K562 (cell line): ENCODE data around the gene PRDM11. TPM values are rescaled to one million over a fixed set of nuclear protein-coding genes. Genes with fewer than 3 reads are reported as not detected.

Source experiments
- ATAC-seq: fragments of 200-7000 bp; cut with Tn5 transposase; 3 replicates; pipeline ENCODE4 v1.9.1; 2020; ENCODE audit warnings: moderate library complexity
- BruUV-seq: library from RNA; stranded (reverse); fragments of 400-500 nt; replicated peaks from 2 replicates; lab custom pipeline; 2021; lab: Mats Ljungman, UMichigan
- CTCF ChIA-PET: fragments of 300-600 bp; formaldehyde crosslinking; extraction: SDS; loops from one replicate; lab custom pipeline; 2021; ENCODE audit warnings: low intra/inter-chr PET ratio; lab: Yijun Ruan, JAX
- POLR2A ChIA-PET: fragments of 300-600, 350-650 bp; sonication (Branson Sonifier 250); formaldehyde crosslinking; extraction: SDS; loops from one replicate; lab custom pipeline; 2021; ENCODE audit warnings: antibody characterized with exemption, inconsistent platforms; lab: Yijun Ruan, JAX
- DNase-seq, 4 experiments: peaks; one replicate each; pipeline versions ENCODE4 v3.0.0 to v3.0.0-alpha.2; 2011 to 2018; ENCODE audit warnings: low spot score in 3 of 4, mixed read lengths in 3 of 4; ENCODE audit errors: extremely low read depth in 1 of 4
- FAIRE-seq: peaks from 2 replicates; lab custom pipeline; 2011; peaks lifted over from hg19 to GRCh38; lab: Jason Lieb, UNC
- H2AFZ ChIP-seq: 2 replicates; pipeline ENCODE4 v1.6.0; 2011; ENCODE audit warnings: low read depth, low read length, control low read depth, inconsistent platforms
- H3K27ac ChIP-seq: fragments of 200-600 bp; 3 replicates; pipeline ENCODE4 v1.8.0; 2011; ENCODE audit warnings: low read depth, mild to moderate bottlenecking, control low read depth, inconsistent platforms, low read length, moderate library complexity, mixed read lengths; ENCODE audit errors: extremely low read depth
- H3K27me3 ChIP-seq, 2 experiments: fragments of 300-600 bp in 1 of 2; 2 replicates in 1 of 2; 3 replicates in 1 of 2; pipeline versions ENCODE4 v1.6.0 to v1.8.0; 2011; ENCODE audit warnings: inconsistent platforms in 2 of 2, low read length in 2 of 2, mild to moderate bottlenecking in 1 of 2, mixed read lengths in 1 of 2, moderate library complexity in 1 of 2; ENCODE audit not compliant: control insufficient read depth in 2 of 2, insufficient read depth in 2 of 2
- H3K36me3 ChIP-seq: fragments of 300-600 bp; 3 replicates; pipeline ENCODE4 v1.8.0; 2011; ENCODE audit warnings: mild to moderate bottlenecking, low read length, inconsistent platforms; ENCODE audit not compliant: control insufficient read depth, insufficient read depth
- H3K4me1 ChIP-seq, 2 experiments: fragments of 200-600 bp in 1 of 2; replicated peaks in 1 of 2; 2 replicates in 1 of 2; 3 replicates in 1 of 2; pipeline versions ENCODE4 v1.5.1 to v1.8.0; 2011; ENCODE audit warnings: inconsistent platforms in 2 of 2, low read length in 2 of 2, mild to moderate bottlenecking in 1 of 2, mixed read lengths in 1 of 2, moderate library complexity in 1 of 2; ENCODE audit not compliant: control insufficient read depth in 2 of 2, insufficient read depth in 2 of 2
- H3K4me2 ChIP-seq: 2 replicates; pipeline ENCODE4 v1.6.1; 2011; ENCODE audit warnings: low read length, control low read depth, inconsistent platforms, mixed read lengths; ENCODE audit not compliant: insufficient read depth
- H3K4me3 ChIP-seq: fragments of 200-600 bp; sonication (generic), shearing (Covaris generic); 2 replicates; pipeline ENCODE4 v1.5.1; 2016; ENCODE audit warnings: control low read depth, inconsistent platforms
- H3K79me2 ChIP-seq: fragments of 200-600 bp; 3 replicates; pipeline ENCODE4 v1.8.0; 2011; ENCODE audit warnings: low read length, inconsistent platforms; ENCODE audit not compliant: control insufficient read depth, insufficient read depth
- H3K9ac ChIP-seq, 2 experiments: 2 replicates each; pipeline versions ENCODE4 v1.6.0 to v1.6.1; 2011; ENCODE audit warnings: low read depth in 2 of 2, low read length in 2 of 2, control low read depth in 1 of 2, inconsistent platforms in 1 of 2, mild to moderate bottlenecking in 1 of 2, mixed read lengths in 1 of 2; ENCODE audit not compliant: insufficient read depth in 1 of 2
- H3K9me1 ChIP-seq: one replicate; pipeline ENCODE4 v1.6.0; 2011; ENCODE audit warnings: inconsistent platforms, mild to moderate bottlenecking, low read length, moderate library complexity; ENCODE audit not compliant: control insufficient read depth, insufficient read depth
- H3K9me3 ChIP-seq: replicated peaks from 2 replicates; pipeline ENCODE4 v1.5.1; 2011; ENCODE audit warnings: low read depth, low read length, inconsistent platforms; ENCODE audit not compliant: control insufficient read depth, insufficient read depth
- H4K20me1 ChIP-seq: replicated peaks from 2 replicates; pipeline ENCODE4 v1.6.1; 2011; ENCODE audit warnings: low read length, inconsistent platforms, mixed read lengths; ENCODE audit not compliant: control insufficient read depth, insufficient read depth
- ELF2 ChIP-seq: fragments of 250-450 bp; sonication (Bioruptor Pico); IDR thresholded peaks from 2 replicates; pipeline ENCODE4 v1.5.0; 2021; ENCODE audit warnings: mild to moderate bottlenecking
- KDM4B ChIP-seq, 2 experiments: fragments of 450-650 bp in 1 of 2; sonication (generic) in 1 of 2; IDR thresholded peaks; 2 replicates each; pipeline ENCODE4 v1.6.1; 2016 to 2017; ENCODE audit warnings: borderline replicate concordance in 2 of 2, antibody characterized with exemption in 1 of 2, low read depth in 1 of 2, mild to moderate bottlenecking in 1 of 2
- PML ChIP-seq: IDR thresholded peaks from 2 replicates; pipeline ENCODE4 v1.6.1; 2012; ENCODE audit warnings: low read length, inconsistent platforms
- SUPT5H ChIP-seq: fragments of 450-650 bp; IDR thresholded peaks from 2 replicates; pipeline ENCODE4 v1.6.1; 2016
- ZBTB7A ChIP-seq: IDR thresholded peaks from 2 replicates; pipeline ENCODE4 v1.6.1; 2011; ENCODE audit warnings: low read depth, mild to moderate bottlenecking, low read length, moderate library complexity, borderline replicate concordance; ENCODE audit not compliant: control insufficient read depth
- ZC3H8 ChIP-seq: fragments of 450-650 bp; IDR thresholded peaks from 2 replicates; pipeline ENCODE4 v1.6.1; 2017
- ZNF175 ChIP-seq: fragments of 200-800 bp; sonication (Bioruptor generic); IDR thresholded peaks from 2 replicates; pipeline ENCODE4 v1.6.1; 2016; ENCODE audit warnings: low read depth, mild to moderate bottlenecking, missing genetic modification characterization, missing compliant biosample characterization
- ZNF217 ChIP-seq: sonication (generic); formaldehyde crosslinking; IDR thresholded peaks from 2 replicates; pipeline ENCODE4 v1.8.0; 2022; ENCODE audit warnings: mild to moderate bottlenecking, missing genetic modification reagents
- ZNF644 ChIP-seq: fragments of 200-800 bp; sonication (Bioruptor generic); IDR thresholded peaks from 2 replicates; pipeline ENCODE4 v1.6.1; 2016; ENCODE audit warnings: low read depth, missing genetic modification characterization, missing compliant biosample characterization
- ZNF76 ChIP-seq: fragments of 250-450 bp; sonication (Bioruptor Pico); IDR thresholded peaks from 2 replicates; pipeline ENCODE4 v1.4.0; 2020; ENCODE audit warnings: mild to moderate bottlenecking, moderate library complexity, borderline replicate concordance
- WGBS: fragments of 100-300 bp; shearing (Covaris generic); methylation state at CpG from one replicate; pipeline ENCODE4 v1.1.6; 2016; ENCODE audit warnings: low coverage, mixed read lengths; ENCODE audit not compliant: insufficient coverage; ENCODE audit errors: missing lambda C conversion rate; 5-methylcytosine and 5-hydroxymethylcytosine counted together
- in situ Hi-C: fragments of 300-500 bp; cut with MboI; formaldehyde crosslinking; loops from 4 replicates; pipeline ENCODE4 v1.15.0; 2018; ENCODE audit warnings: inconsistent platforms, mixed read lengths
- intact Hi-C: fragments of 100-400 bp; cut with micrococcal nuclease; formaldehyde crosslinking; loops from 2 replicates; pipeline ENCODE4 v1.14.2; 2022
- polyA plus RNA-seq, 8 experiments: library from polyadenylated mRNA; depleted of rRNA in 4 of 8; stranded (reverse) in 5 of 8; unstranded in 3 of 8; fragments of >200 nt; fragmentation: Nextera tagmentation in 2 of 8; fragmentation: Illumina TruSeq in 1 of 8; extraction: Ambion mirVana in 2 of 8; extraction: Trizol in 1 of 8; gene quantifications; 2 replicates each; pipeline versions ENCODE4 v1.2.1 to v1.2.3, GENCODE V29; 2011 to 2014; ENCODE audit warnings: inconsistent platforms in 1 of 8, missing spikeins in 1 of 8
- total RNA-seq, 7 experiments: library from RNA; depleted of rRNA in 6 of 7; stranded (reverse); fragments of >200 nt in 6 of 7; fragmentation: Illumina TruSeq in 2 of 7; extraction: Trizol in 2 of 7; gene quantifications; 2 replicates each; pipeline versions ENCODE4 v1.2.1 to v1.2.3, GENCODE V29; 2011 to 2021; ENCODE audit warnings: low replicate concordance in 1 of 7
- TF ChIP-seq, protein P1 (sequence below): fragments of 150-350 bp; conservative IDR thresholded peaks from 2 replicates; pipeline ENCODE4 v1.6.1; 2014; ENCODE audit warnings: low read length
- TF ChIP-seq, protein P2 (sequence below): fragments of 450-650 bp; IDR thresholded peaks from 2 replicates; pipeline ENCODE4 v1.6.1; 2016; ENCODE audit warnings: low read depth

PRDM11 gene
- total and polyA plus RNA-seq, 9 of the 15 experiments (the other 6 are each of a cell fraction or from before 2014, with no cell fraction given), result 0.01 to 1.1 (median 0.29) TPM

DNA sequence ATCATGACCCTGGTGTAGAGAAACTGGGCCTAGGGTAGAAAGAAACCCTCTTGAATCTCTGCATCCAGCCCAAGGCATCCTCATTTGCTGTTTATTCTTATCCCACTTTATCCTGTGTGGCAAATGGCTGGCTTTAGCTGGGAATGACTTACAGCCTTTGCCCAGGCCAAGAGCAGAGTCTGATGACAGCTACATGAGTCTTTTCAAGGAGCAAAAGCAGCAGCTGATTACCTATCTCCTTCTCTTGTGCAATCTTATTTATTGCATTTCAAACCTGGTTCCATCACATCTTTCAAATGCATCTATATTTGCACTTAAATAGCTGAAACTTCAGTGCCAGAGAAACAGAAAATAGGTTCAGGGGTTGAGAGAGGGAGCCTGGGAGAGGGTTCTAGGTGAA, 113.6 kb downstream of the PRDM11 start (continued):
- TF ChIP-seq, protein P1, sequence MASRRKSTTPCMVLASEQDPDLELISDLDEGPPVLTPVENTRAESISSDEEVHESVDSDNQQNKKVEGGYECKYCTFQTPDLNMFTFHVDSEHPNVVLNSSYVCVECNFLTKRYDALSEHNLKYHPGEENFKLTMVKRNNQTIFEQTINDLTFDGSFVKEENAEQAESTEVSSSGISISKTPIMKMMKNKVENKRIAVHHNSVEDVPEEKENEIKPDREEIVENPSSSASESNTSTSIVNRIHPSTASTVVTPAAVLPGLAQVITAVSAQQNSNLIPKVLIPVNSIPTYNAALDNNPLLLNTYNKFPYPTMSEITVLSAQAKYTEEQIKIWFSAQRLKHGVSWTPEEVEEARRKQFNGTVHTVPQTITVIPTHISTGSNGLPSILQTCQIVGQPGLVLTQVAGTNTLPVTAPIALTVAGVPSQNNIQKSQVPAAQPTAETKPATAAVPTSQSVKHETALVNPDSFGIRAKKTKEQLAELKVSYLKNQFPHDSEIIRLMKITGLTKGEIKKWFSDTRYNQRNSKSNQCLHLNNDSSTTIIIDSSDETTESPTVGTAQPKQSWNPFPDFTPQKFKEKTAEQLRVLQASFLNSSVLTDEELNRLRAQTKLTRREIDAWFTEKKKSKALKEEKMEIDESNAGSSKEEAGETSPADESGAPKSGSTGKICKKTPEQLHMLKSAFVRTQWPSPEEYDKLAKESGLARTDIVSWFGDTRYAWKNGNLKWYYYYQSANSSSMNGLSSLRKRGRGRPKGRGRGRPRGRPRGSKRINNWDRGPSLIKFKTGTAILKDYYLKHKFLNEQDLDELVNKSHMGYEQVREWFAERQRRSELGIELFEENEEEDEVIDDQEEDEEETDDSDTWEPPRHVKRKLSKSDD, result no peak
- TF ChIP-seq SUPT5H (no peak), KDM4B (IDR thresholded peaks at IDR 0.05; ENCODE audit: borderline replicate concordance in 2 of 2, low read depth in 1 of 2) (no peak)

DNA sequence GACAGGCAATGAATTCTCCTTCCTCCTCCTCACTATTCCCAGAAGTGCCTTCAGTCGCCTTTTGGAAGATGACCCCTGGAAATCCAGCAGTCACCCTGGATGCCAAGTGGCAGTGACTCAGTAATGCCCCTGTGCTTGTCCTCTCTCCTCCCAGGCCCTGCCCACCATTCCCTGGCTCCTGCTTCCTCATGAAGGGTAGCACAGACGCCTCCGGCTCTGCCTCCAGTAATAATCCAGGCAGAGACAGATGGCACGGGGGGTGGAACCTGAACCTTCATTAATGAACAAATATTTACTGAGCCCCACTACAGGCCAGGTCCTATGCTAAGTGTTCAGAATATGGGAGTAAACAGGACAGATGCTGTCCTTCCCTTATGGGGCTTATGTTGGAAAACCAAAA, 116.5 kb downstream of the PRDM11 start:
- Histone ChIP-seq H3K79me2 (no peaks in the 10 kb centered on the region), H3K9me1 (no peaks in the 10 kb centered on the region), H3K4me3 (no peak overlapping the region), H3K4me1 (no peaks in the 10 kb centered on the region), H4K20me1 (no peaks in the 10 kb centered on the region), H3K27ac (no peak overlapping the region), H3K27me3 (peaks cover 0 to 6% of the 10 kb centered on the region in 2 experiments; a peak in 1 of 5 replicates), H3K4me2 (no peak overlapping the region), H3K9me3 (no peaks in the 10 kb centered on the region), H2AFZ (no peak overlapping the region), H3K36me3 (no peaks in the 10 kb centered on the region), H3K9ac (no peak overlapping the region)
- CTCF ChIA-PET, result no interaction called here
- no TSS peak for BruUV-seq
- in situ Hi-C loops (no loop called here), intact Hi-C loops (no loop called here)
- 0% methylated on average over 4 of the region's 4 CpGs for WGBS
- POLR2A ChIA-PET, result no interaction called here
- no peak for DNase-seq
- no peak for ATAC-seq
- no peak for FAIRE-seq
- no peak for TF ChIP-seq ZNF76 (CRISPR knock-in tag)
- TF ChIP-seq ZNF644 (tag), result no peak
- no peak for TF ChIP-seq PML
- no peak for TF ChIP-seq ZBTB7A
- TF ChIP-seq ZC3H8, result no peak
- no peak for TF ChIP-seq ELF2
- TF ChIP-seq, protein P2, sequence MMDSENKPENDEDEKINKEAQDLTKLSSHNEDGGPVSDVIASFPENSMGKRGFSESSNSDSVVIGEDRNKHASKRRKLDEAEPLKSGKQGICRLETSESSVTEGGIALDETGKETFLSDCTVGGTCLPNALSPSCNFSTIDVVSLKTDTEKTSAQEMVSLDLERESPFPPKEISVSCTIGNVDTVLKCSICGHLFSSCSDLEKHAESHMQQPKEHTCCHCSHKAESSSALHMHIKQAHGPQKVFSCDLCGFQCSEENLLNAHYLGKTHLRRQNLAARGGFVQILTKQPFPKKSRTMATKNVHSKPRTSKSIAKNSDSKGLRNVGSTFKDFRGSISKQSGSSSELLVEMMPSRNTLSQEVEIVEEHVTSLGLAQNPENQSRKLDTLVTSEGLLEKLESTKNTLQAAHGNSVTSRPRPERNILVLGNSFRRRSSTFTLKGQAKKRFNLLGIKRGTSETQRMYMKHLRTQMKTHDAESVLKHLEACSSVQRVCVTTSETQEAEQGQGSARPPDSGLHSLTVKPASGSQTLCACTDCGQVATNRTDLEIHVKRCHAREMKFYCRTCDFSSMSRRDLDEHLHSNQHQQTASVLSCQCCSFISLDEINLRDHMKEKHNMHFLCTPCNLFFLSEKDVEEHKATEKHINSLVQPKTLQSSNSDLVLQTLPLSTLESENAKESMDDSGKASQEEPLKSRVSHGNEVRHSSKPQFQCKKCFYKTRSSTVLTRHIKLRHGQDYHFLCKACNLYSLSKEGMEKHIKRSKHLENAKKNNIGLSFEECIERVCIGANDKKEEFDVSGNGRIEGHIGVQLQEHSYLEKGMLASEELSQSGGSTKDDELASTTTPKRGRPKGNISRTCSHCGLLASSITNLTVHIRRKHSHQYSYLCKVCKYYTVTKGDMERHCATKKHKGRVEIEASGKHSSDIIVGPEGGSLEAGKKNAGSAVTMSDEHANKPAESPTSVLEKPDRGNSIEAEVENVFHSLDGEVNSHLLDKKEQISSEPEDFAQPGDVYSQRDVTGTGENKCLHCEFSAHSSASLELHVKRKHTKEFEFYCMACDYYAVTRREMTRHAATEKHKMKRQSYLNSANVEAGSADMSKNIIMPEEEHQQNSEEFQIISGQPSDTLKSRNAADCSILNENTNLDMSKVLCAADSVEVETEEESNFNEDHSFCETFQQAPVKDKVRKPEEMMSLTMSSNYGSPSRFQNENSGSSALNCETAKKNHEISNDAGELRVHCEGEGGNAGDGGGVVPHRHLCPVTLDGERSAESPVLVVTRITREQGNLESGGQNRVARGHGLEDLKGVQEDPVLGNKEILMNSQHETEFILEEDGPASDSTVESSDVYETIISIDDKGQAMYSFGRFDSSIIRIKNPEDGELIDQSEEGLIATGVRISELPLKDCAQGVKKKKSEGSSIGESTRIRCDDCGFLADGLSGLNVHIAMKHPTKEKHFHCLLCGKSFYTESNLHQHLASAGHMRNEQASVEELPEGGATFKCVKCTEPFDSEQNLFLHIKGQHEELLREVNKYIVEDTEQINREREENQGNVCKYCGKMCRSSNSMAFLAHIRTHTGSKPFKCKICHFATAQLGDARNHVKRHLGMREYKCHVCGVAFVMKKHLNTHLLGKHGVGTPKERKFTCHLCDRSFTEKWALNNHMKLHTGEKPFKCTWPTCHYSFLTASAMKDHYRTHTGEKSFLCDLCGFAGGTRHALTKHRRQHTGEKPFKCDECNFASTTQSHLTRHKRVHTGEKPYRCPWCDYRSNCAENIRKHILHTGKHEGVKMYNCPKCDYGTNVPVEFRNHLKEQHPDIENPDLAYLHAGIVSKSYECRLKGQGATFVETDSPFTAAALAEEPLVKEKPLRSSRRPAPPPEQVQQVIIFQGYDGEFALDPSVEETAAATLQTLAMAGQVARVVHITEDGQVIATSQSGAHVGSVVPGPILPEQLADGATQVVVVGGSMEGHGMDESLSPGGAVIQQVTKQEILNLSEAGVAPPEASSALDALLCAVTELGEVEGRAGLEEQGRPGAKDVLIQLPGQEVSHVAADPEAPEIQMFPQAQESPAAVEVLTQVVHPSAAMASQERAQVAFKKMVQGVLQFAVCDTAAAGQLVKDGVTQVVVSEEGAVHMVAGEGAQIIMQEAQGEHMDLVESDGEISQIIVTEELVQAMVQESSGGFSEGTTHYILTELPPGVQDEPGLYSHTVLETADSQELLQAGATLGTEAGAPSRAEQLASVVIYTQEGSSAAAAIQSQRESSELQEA, result no peak
- TF ChIP-seq ZNF175 (CRISPR knock-in tag), result no peak
- TF ChIP-seq ZNF217 (CRISPR knock-in tag), result no peak
